ENCODE results near the gene PNCK.

Gene PNCK

DNA sequence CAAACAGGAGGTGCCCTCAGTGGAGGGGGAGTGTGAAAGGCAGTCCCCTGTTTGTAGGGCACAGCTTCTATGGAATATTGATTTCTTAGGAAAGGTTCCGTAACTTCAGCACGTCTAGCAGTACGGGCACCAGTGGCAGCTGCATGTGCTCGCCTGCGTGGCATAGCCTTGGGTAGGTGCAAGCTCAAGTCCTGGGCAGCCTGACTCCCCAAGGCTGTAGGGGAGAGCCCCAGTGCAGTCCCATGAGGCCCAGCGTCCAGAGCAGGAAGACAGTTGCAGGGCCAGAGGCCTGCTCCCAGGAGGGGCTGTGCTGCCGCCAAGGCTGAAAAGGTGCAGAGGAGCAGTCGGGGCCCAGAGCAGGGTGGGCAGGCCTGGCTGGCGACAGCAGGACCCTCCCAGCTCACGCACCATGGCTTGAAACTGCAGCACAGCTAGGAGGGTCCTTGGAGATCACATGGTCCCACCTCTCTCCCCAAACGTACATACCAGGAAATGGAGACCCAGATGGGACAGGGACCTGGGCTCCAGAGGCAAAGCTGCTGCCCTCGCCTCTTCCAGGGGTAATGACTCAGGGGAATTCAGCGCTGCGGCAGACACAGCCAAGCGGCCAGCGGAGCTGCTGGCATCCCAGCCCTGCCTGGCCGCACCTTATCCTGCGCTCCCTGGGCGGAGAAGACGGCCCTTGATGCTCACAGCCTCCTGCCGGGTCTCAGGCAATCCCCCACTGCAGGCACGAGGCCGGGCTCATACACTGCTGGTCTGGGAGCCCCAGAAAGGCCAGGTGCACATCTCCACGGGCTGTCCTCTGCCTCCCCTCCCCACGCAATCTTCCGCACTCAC, 32.7 kb downstream of the PNCK start:
- DNase-seq (ENCODE audit: low read depth), result no peak

DNA sequence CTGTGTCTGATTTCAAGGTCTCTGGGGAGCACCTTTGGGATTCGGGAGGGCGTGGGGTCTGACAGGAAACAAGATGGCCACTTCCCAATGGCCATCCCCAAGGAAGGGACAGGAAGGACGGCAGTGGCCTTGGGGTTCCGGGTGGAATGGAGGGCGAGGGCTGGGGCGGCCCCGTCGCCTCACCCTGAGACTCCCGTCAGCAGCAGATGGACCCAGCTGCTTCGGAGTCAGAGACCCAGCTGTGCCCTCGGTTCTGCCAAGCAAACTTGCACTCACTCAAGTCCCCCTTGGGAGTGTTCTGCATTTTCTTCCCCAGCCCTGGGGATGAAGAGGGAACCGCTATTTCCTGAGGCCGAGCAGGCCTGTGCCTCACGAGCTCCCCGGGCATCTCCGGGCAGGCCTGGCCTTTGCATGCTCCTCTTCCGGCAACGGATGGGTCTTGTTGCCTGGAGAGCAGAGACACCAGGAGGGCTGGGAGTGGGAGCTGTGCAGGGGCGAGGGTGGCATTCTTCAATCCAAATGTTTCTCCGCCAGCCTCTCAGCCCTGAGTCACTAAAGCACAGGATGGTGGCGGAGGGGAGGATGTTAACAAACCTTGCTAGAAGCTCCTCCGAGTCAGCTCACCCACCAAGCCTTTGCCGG, 33.4 kb downstream of the PNCK start:
- no peak for DNase-seq (ENCODE audit: low read depth)

DNA sequence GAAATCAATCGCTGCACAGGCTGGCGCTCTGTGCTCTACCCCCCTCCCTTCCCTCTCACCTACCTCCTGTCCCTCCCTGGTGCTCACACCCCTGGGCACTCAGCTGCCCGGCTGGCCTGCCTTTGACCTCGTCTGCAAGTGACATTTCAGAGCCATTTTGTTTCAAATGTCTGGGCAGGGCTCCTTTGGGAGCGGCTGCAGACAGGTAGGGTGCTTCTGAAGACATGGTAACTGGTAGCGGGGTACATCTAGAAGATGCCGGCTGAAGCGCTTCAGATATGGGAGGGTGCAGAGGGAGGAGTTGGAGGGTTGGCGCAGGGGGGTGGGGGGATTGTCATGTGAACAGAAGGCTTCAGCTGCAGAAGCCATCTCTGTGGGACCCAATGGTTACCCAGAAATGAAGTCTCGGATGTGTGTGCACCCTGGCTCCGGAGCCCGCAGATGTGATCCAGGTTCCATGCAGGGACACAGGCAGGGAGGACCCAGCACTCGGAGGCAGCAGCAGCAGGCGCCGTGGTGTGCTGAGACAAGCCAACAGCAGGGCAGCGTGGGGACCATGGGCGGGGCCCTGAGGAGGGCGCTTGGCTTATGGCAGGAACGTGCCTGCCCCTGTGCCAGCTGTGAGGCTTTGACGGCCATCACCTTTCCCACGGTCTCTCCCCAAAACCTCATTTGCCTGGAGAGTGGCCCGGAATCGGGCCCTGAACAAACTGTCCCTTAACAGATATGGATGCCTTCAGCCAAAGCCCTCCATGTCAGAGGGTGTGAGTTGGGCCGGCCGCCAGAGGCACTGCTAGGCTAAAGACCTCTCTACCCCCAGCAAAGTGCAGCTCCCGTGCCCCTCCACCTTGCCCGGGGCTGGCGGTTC, 34.2 kb downstream of the PNCK start:
- DNase-seq (ENCODE audit: low read depth), result no peak

DNA sequence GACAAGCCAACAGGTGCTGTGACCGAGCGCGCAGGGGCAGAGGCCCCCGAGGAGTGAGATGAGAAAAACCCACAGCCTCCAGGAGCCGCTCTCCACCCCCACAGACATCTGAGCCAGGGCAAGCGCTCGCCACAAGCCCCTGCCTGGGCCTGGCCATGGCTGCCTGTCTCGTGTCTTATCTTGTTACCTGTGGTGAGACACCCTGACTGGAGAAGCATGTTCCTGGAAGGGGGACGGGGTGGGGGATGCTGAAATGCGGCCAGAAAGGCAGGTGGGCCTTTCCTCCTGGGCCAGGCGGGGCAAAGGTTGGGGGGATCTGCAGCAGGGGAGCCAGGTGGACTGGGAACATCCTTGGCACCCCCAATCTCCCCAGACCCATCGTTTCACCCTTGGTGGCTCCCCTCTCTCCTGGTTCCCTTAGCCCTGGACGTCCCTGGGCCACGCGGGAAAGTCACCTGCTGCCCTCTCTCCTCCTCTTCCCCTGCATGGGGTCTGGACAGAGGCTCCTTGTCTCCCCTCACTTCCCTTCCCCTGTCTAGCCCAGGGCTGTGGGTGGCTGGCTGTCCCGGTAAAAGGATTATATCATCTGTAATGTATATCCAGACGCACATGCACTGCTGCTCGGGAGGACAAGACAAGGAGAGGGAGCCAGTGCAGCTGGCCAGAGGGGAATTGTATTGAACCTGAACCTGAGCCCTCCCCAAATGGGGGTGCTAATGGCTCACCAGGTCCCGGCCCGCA, 35.0 kb downstream of the PNCK start:
- no peak for DNase-seq (ENCODE audit: low read depth)

DNA sequence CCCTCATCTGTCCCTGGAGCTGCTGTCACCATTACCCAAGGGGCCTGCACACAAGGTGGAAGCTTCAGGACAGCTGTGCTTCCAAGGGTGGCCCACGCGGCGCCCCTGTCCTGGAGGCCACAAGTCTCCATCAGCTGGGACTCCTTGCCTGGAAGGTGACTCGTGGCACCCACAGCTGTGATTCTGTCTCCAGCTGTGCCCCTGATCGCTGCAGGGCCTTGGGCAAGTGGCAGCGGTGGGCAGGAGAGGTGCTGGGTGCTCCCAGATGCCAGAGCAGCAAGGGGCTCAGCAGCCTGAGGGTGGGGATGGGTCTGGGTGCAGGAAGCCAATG, 35.6 kb downstream of the PNCK start:
- DNase-seq (ENCODE audit: low read depth), result no peak

DNA sequence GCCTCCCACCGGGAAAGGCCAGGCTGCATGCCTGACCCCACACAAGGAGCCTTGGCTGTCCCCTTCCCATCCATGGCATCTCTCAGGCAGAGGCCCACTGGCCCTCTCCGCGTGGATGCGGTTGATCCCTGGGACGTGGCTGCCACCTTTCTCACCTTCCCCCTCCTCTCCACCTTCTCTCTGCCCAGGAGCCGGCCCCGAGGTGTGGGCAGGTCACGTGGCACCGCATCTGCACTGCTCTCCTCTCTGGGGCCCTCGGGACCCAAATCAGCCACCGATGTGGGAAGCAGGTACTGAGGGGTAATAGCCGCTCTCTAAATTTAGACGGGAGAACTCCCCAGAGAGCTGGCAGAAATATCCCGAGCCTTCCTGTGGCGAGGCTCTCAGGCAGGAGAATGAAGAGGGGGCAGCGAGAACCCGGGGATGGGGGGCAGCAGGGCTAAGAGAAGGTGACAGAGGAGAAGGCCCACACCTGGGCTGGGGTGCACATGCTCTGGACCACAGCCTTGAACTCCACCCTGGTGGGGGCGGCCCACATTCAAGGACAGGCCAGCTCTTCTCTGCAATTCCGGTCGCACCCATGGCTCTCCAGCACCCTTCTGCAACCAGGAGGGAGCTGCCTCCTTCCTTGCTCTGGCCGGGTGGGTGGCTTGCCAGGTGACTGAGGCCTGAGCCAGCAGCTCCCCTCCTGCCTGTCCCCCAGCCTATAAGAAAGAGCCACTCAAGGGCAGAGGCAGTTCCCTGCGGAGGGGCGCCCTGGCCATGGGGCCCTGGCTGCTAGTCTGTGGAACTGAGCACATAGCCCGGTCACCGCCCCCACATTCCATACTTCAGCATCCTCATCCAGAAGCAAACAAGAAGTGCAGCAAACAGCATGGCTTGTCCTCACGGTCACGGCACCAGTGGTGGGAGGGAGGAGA, 36.2 kb downstream of the PNCK start:
- no peak for DNase-seq (ENCODE audit: low read depth)

DNA sequence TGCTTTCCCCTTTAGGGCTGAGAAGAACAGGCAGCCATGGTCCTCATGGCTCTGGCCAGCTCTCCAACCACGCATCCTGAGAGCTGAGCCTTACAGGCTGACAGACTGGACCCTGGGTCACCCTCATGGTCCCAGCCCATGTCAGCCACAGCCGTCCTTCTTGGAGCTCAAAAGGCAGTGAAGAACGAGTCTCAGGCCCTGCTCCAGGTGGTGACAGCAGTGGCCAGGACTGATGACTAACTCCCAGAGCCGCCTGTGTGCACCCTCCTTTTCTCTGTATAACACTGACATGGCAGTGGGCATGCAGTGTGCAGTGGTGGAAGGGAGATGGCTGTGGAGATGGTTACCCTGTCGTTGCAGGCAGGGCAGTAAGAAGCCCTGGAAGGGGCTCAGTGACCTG, 36.9 kb downstream of the PNCK start:
- DNase-seq (ENCODE audit: low read depth), result no peak

DNA sequence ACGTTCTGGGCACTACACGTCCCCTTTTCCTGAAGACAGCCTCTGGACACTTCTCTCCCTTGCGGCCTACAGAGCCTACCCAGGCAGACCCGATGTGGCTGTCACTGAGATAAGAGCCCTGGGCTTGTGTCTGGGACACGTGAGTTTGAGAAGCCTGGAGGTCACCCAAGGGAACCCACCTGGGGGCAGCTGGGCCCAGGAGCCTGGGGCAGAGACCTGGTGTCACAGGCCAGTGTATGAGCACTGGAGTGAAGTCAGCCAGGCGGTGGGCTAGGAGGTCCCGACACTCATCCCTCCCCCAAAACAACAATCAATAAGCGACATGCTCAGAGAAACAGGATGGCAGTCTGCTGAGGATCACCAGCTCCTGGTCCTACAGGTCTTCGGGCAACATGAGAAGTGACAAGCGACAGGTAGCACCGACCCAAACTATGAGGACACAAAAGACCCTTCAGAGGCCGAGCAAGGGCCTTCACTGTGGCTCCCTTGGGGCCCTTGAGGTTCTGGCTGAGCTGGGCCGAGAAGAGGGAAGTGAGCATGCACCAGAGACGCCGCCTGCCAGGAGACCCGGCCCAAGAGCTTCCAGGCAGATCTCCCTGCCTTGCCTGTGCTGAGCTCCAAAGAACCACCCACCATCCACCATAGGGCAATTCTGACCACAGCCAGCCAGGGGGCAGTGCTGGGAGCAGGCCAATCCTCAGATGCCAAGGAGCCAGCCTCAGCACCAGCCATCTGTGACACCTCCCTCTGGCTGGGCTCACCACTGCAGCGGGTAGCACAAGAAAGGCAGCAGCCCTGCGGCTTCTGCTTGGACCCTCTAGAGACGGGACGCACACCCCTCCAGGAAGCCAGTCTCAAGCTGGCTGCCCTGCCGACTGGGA, 37.6 kb downstream of the PNCK start:
- DNase-seq (ENCODE audit: low read depth), result no peak

DNA sequence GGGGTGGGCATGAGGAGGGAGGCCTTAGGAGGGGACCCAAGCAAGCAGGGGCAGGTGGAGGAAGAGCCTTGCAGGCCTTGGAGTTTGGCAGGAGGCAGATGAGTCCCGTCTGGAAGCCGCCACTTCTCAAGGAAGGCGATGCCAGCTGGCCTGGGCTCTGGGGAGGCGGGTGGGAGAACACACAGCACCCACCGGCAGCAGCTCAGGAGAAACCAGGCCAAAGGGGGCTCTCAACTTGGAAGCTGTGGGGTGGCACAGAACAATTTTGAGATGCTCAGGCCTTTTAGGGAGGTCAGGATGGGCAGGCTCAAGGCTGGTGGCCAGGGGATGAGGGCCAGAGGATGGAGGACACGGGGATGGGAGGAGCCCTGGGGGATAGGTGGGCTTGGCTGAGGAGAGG, 38.2 kb downstream of the PNCK start:
- no peak for DNase-seq (ENCODE audit: low read depth)

DNA sequence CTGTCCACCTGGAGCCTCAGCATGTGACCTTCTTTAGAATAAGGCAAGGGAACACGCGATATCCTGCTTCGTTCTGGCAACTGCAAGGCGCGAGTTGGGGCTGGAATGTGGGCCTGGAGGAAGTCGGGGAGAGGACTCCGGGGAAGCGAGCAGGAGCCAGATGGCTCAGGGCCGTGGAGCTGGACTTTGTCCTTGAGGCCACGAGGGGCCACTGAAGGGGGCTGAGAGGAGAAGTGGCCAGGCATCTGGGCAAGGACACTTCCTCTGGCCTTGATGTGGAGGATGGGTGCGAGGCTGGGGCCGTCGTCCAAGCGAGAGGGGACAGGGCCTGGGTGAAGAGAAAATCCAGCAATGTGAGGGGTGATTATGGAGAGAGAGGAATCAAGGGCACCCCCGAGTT, 38.8 kb downstream of the PNCK start:
- no peak for DNase-seq (ENCODE audit: low read depth)

DNA sequence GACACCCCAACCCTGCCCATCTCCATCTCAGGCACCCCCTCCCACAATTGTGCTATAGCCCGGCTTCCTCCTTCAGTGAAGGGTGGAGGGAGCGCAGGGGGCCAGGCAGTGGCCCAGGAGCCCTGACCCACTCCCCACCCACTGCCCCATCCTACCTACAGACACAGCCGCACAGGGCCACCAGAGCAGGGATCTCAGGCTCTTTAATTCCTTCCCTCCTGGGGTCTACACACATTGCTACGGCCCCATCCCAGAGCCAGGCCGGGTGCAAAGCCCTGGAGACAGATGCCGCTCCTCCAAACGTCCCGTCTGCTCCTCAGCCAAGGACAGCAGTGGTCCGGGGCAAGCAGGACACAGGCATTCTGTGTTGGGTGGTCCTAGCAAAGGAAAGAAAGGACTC, 39.4 kb downstream of the PNCK start:
- DNase-seq (ENCODE audit: low read depth), result no peak

DNA sequence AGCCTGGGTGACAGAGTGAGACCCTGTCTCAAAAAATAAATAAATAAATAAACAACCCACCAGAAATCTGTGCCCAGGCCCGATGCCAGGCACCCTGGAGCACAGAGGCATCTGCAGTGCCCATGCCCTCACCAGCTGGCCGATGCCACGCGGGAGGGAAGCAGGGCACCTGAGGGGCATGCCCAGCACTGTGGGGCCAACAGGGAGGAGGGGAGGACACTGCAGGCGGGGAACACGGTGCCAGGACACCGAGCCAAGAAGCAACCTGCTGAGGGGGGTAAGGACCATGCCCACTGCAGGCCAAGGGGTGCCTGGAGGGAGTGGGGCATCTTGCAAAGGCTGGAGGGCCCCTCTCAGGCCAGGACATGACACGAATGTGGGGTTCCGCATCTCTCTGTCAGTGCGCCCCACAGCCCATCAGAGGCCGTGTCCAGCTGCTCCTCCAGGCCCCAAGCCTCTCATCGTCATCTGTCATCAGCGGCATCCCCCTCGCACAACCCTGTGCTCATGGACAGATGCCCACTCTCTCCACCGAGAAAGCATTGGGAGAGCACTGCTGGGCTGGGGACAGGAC, 39.9 kb downstream of the PNCK start:
- no peak for DNase-seq (ENCODE audit: low read depth)

DNA sequence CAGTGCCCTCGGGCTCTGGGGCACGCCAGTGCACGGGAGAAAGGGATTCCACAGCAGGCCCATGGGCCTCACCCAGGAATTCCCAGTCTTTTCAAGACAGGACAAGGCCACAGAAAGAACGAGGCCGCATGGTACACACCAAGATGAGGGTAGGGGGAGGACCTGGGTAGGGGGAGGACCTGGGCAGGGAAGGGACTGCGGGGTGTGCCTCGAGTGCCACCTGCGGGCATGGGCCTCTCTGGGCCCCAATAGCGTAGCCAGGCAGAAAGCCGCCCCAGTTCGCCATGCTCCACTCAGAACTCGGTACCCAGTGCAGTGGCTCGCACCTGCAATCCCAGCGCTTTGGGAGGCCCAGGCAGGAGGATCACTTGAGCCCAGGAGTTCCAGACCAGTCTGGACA, 40.6 kb downstream of the PNCK start:
- DNase-seq (ENCODE audit: low read depth), result no peak

DNA sequence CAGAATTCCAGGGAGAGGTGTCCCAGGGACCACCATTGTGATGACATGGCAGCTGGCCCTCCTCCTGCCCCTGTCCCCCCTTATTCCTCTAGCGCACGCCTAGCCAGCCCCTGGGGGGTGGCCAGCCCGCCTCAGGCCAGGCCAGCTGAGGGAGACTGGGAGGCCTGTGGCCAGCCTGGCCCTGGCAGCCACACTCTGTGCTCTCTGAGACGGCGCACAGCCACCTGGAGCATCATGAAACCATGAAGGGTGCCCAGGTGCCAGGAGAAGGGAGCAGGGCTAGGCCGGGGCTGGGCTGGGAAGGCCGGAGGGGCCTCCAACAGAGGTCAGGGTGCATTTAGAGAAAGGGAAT, 41.0 kb downstream of the PNCK start:
- DNase-seq (ENCODE audit: low read depth), result no peak

DNA sequence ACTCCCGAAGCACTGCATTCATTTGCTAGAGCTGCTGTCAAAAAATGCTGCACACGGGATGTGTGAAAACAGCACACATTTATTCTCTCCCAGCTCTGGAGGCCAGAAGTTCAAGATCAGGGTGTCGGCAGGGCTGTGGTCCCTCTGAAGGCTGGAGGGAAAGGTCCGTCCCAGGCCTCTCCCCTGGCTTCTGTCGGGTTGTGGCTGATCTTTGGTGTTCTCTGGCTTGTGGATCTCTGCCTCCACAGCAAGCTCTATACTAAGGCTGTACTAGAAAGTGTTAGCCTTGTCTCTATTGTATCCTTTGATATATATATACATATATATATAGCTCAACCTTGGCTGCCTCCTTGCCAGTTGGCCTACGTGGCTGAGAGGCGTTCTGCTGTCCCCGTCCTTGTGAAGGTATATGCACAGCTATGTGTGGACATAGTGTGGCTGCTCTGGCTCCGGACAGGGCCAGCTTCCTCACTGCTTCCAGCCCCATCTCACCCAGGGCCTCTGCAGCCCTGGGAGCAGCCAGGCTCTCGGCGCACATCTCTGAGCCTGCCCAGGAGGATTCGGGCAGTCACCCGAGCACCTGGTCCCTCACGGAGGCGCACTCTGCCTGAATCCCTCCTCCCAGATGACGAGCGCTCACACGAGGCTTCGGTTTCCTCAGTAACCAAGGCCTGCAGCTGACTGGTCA, 41.6 kb downstream of the PNCK start:
- DNase-seq (ENCODE audit: low read depth), result no peak

DNA sequence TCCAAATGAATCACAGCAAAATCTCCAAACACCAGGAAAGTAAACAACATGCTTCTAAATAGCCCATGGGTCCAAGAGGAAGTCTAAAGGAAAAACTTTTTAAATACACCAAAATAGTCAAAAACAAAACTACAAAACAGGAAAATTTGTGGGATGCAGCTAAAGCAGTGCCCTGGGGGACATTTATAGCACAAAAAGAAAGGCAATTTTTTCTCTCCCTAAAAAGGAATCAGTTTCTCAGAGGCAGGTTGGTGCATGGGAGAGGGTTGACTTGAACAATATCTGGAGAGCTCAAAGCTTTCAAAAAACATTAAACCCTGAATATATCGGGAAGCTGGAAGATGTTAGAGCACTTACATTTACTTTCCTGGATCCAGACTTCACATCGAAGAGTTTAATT, 42.3 kb downstream of the PNCK start:
- DNase-seq (ENCODE audit: low read depth), result no peak

DNA sequence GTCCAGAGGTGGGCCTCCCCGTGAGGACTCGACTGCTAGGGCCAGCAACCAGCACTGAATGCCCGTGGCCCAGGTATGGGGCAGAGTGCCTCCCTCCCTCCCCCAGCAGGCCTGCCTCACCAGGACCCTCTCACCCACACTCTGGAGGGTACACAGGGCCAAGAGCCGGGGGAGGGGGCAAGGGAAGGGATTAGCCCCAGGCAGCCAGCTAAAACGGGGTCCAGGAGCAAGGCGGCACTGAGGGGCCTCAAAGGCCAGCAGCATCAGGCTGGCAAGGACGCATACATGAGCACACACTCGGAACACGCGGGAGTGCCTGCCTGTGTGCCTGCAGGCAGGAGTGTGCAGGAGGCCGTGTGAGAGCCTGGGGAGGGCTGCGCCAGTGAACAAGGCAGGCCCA, 44.9 kb downstream of the PNCK start:
- DNase-seq (ENCODE audit: low read depth), result no peak

DNA sequence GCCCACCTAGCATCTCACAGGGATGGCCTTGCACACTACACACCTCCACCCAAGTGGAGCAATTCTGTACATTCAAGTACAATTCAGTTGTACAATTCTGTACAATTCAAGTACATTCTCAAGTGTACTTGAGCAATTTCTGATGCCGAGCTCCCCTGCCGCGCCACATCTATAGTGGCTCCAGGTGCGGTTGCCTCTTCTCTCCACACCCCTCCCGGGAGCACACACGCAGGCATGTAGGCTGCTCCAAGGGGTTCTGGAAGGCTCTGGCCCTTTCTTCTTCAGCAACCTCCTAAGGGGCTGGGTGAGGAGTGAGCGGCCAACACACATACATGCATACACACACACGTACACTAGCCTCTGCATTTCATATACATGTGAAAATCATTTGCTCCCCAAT, 45.5 kb downstream of the PNCK start:
- DNase-seq (ENCODE audit: low read depth), result no peak

DNA sequence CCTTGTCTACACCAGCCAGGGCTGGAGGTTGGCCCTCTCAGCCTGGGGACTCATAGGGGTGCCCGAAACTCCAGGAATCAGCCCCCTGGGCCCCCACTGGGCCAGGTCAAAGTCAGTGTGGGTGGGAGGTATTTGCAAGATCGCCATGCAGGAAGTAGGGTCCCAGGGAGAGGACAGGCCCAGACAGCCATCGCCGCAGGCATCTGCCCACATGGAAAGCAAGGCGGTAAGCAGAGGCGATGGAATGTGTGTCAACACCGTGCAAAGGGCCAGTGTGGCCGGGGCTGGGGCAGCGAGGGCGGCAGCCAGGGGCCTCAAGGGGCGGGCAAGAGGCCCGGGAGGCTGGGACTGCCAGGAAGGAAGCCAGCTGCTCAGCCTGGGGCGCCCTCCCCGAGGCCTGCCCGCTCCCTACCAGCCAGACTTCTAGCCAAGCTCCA, 45.9 kb downstream of the PNCK start:
- DNase-seq (ENCODE audit: low read depth), result no peak
